OCI-LY7 (cell line): Measurements from ENCODE around the gene DPP10.

Source experiments
- CTCF ChIP-seq: fragments of 200-600 bp; sonication (generic); conservative IDR thresholded peaks from 2 replicates; pipeline ENCODE4 v1.5.1; 2014; ENCODE audit warnings: mild to moderate bottlenecking, antibody characterized with exemption, low read length, moderate library complexity, mixed read lengths
- EZH2phosphoT487 ChIP-seq: fragments of 200-600 bp; sonication (generic); IDR thresholded peaks from 2 replicates; pipeline ENCODE4 v1.6.1; 2018; ENCODE audit warnings: low read depth, borderline replicate concordance, mild to moderate bottlenecking, mixed run types, antibody characterized with exemption, low read length, moderate library complexity, mixed read lengths

DNA sequence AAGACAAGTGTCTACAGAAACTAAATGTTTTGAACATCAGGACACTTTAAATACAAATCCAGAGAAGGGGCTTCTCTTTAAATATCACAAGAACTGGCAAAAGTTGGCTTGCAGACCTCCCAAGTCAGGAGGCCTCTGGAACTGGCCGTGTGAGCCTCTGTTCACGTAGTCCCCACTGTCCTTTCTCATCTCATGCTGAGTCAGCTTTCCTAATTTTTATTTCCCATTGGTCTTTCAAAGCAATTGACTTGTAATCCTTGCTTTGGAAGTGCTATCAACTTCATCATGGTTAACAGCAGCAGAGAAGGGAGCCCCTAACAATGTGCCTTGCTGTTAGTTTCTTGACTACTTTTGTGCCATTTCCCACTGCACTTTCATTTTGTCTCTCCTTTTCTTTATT lies 303.3 kb downstream of the DPP10 start:
- no peak for TF ChIP-seq CTCF
- no peak for TF ChIP-seq EZH2phosphoT487
